Myocyte (in vitro differentiated cells): Measurements from ENCODE around the gene FERMT1. TPM values are rescaled to one million over a fixed set of nuclear protein-coding genes. Genes with fewer than 3 reads are reported as not detected.
A peak's percentile ranks its signal among the peaks of the same experiment; 100 is the strongest.

Source experiments
- DNase-seq: peaks from one replicate; pipeline ENCODE4 v3.0.0-alpha.2; 2012; ENCODE audit warnings: low read depth
- polyA plus RNA-seq: library from polyadenylated mRNA; unstranded; fragments of >200 nt; gene quantifications from one replicate; pipeline ENCODE4 v1.2.1, GENCODE V29; 2012; ENCODE audit warnings: missing spikeins
- total RNA-seq: library from RNA; depleted of rRNA; stranded (reverse); fragments of >200 nt; gene quantifications from 2 replicates; pipeline ENCODE4 v1.2.3, GENCODE V29; 2014

Gene FERMT1, protein sequence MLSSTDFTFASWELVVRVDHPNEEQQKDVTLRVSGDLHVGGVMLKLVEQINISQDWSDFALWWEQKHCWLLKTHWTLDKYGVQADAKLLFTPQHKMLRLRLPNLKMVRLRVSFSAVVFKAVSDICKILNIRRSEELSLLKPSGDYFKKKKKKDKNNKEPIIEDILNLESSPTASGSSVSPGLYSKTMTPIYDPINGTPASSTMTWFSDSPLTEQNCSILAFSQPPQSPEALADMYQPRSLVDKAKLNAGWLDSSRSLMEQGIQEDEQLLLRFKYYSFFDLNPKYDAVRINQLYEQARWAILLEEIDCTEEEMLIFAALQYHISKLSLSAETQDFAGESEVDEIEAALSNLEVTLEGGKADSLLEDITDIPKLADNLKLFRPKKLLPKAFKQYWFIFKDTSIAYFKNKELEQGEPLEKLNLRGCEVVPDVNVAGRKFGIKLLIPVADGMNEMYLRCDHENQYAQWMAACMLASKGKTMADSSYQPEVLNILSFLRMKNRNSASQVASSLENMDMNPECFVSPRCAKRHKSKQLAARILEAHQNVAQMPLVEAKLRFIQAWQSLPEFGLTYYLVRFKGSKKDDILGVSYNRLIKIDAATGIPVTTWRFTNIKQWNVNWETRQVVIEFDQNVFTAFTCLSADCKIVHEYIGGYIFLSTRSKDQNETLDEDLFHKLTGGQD
- 2.6 and 5.2 TPM in 2 replicates for total RNA-seq
- polyA plus RNA-seq: 0.39 TPM

- peak; percentile 83 for DNase-seq
Measured at GRCh38 chr20:6122873-6123648, at the start of gene FERMT1. Gene FERMT1 (minus strand): TSS chr20:6123030. CDS start chr20:6119554, 3,476 bp downstream.

DNA sequence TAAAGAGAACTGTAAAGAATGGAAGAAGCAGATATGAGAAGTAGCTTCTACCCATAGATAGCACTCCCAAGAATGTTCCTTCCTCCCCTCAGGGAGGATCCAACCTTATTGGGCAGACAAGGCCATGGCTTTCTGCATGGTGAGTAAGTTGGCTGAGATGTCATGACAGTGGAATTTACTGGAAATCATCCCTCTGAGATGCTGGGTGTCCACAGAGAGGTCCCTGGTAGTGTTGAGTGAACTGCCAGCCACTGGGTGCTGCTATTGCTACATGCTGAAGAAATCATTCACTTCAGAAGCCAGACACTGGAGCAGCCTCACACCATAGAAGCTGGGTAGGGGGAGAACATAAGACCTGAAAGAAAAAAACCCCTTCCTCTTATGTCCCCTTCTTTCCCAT lies 46.4 kb upstream of the FERMT1 start:
- DNase-seq: peak; percentile 17

DNA sequence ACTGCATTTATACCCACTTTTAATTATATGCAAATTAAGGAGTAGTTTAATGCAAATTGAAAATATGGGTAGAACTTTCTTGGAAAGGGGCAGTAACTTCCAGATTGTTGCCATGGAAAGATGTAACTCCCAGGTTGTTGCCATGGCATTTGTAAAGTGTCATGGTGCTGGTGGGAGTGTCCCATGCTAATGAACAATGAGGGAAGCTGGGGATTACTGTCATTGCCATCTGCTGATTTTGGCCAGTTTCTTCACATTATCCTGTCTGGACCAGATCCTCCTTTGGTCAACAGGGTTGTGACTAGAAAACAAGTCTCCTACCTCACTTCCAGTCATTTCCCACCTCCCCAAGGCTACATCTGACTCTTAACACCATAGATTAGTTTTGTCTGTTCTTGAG lies 45.4 kb upstream of the FERMT1 start:
- no peak for DNase-seq

DNA sequence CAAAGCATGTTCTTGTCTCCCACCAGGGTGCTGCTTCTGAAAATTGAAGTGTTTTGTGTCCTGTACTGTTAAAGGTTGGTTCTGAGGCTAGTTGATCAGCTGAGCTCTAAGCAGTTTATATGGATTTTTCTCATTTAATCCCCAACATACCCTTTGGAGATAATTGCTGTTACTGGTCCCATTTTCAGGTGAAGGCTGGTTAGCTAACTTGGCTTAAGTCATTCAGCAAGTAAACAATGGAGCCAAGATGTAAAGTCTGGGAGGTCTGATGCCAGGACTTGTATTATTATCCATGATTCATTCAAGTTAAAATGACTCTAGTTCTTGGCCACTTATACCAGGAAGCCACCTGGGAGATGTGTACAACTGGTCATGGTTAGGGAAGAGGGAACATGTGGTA lies 42.5 kb upstream of the FERMT1 start:
- peak; percentile 15 for DNase-seq

GRCh38 chr20:6164421-6165341 lies 41.9 kb upstream of the FERMT1 start:
- peak; percentile 51 for DNase-seq

- DNase-seq: no peak
Measured at GRCh38 chr20:6160736-6161135, 37.9 kb upstream of the FERMT1 start.

DNA sequence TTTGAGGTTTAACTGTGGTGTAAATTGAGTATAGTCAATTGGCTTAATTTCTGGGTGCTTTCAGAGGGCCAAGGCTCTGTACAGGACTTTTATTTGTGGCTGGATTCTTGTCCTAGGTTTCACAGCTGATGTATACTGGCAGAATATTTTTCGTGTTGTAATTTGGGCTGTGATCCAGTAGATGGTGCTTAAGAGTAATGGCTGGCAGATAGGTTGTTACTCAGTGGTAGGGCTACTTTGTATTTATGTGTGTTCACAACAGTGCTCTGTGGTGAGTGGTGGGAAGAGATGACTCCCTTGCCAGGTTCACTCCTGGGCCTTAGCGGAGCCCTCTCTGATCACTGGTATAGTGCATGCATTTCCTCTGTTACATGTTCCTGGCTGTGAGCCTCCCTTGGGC lies 34.5 kb upstream of the FERMT1 start:
- no peak for DNase-seq

- no peak for DNase-seq
Measured at GRCh38 chr20:6152777-6153176, 29.9 kb upstream of the FERMT1 start.

DNA sequence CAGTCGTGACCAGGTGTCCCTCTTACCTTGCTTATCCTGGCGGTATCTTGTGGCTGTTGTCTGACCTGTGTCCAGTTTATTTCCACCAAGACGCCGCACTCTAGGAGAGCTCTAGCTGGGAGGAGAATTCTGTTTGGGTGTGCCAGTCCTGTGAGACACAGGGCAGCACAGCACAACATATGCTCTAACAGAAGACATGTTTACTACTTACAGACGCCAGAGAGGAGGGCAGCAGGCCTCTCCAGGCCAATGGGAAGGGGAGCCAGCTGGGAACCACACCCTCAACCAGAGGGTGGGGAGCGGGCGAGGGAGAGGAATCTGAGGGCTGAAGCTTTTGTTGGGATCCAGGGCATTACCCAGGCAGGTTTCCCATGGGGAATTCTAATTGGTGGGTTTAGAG lies 25.2 kb upstream of the FERMT1 start:
- DNase-seq: no peak

GRCh38 chr20:6142348-6142993 lies 19.6 kb upstream of the FERMT1 start:
- DNase-seq: peak; percentile 62

- peak; percentile 9 for DNase-seq
Measured at GRCh38 chr20:6140947-6141346, 18.1 kb upstream of the FERMT1 start.

DNA sequence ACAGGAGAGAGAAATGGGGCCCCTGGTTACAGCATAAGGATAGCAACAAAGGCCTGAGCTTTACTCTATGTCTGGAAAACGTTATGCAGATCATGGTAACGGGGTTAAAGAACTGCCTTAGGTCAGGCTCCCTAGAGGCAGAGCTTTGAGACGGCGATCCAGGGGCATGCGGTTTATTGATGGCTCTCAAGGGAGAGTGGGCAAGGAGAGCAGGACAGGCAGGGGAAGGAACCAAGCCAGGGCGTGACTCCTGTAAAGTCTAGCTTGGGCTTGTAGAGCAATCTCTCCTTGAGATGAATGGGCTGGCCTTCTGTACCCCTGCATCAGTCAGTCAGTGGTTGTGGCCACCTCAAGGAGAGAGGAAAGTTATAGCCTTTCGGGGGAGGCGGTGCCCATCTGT lies 12.5 kb upstream of the FERMT1 start:
- no peak for DNase-seq

GRCh38 chr20:6134592-6134991 lies 11.8 kb upstream of the FERMT1 start:
- peak; percentile 7 for DNase-seq

GRCh38 chr20:6130045-6130444 lies 7.2 kb upstream of the FERMT1 start:
- no peak for DNase-seq

GRCh38 chr20:6127825-6128224 lies 5.0 kb upstream of the FERMT1 start:
- DNase-seq: no peak

GRCh38 chr20:6126846-6127245 lies 4.0 kb upstream of the FERMT1 start:
- no peak for DNase-seq

DNA sequence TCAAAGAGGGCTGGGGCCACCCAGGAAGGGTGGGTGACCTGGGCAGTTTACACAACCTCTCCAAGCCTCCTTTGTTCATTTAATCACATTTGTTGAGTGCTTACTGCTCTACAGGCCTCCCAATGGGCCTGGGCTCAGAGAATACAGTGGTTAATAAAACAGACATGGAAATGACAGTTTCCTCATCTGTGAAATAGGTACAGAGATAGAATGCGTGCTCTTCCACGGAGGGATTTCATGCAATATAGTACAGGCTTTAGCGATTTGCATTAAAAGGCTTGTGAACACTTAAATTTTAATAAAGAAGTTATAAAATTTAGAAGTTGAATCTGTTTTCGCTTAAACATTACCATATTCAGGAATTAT lies 802 bp upstream of the FERMT1 start:
- no peak for DNase-seq

- peak; percentile 35 for DNase-seq
Measured at GRCh38 chr20:6122111-6122872, 538 bp downstream of the FERMT1 start.

DNA sequence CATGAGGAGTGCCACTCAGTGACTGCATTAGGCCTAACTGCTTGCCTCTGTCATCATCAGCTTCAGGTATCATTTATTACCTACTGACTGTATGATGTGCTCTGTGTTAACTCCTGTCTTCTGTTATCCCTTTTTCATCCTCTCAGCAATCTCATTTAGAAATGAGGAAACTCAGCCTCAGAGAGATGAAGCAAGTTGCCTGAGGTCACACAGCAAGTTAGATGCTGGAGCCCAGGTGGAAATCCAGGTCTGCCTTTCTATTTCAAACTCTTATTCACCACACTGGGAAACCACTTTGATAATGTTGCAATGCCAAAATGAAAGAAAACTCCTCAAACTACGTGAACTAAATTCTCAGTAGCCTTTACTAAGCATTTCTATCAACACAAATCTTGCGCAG lies 1.3 kb downstream of the FERMT1 start:
- DNase-seq: no peak
